NCI-H187 treated with DMSO at 0.1 percent for 48 hours (cell line): ENCODE measurements around the gene SEC24B.

ENCODE experiments used
- DNase-seq: peaks from one replicate; lab custom pipeline; 2025; lab: John Stamatoyannopoulos, UW

The SEC24B gene

GRCh38 chr4:109433205-109434006 lies at the start of gene SEC24B:
SEC24B (plus strand) TSS chr4:109433815; CDS start chr4:109433870, 55 bp downstream.
- peak; percentile 13 for DNase-seq

- no peak for DNase-seq
Measured at GRCh38 chr4:109383823-109384222, 49.8 kb upstream of the SEC24B start.

- no peak for DNase-seq
Measured at GRCh38 chr4:109385260-109385659, 48.4 kb upstream of the SEC24B start.

DNA sequence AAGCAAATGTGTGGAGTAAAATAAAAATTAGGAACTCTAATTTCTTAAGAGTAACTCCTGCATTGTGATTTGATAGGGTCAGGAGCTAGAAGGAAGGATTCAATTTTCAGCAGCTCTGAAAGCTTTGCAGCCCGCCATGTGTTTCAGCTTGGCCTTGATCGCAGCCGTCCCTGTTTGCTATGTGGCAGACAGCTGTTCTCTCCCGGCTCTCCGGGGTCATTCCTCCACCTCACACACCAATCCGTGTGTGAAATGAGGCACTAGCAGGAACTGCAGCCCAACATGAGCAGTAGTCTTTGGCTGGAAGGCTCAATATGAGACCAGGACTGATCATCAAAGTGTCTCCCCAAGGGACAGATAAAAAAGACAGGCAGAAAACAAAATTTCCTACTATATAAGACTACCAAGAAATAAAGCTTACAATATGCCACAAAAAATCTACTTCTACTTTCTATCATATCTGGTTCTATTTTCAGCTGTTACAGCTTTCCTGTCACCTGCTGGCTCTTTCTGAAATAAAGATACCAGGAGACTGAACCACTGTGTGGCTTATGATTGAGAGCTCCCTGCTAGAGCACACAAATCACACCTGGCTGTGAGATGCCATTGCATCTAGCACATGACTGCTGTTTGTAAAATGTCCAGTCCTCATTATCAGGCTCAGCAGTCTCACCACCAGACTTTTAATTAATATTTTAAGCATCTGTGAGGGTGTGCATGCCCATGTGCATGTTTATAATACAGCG lies 44.1 kb upstream of the SEC24B start:
- no peak for DNase-seq

GRCh38 chr4:109390115-109390768 lies 43.4 kb upstream of the SEC24B start:
- no peak for DNase-seq

GRCh38 chr4:109395694-109396093 lies 37.9 kb upstream of the SEC24B start:
- DNase-seq: no peak

- no peak for DNase-seq
Measured at GRCh38 chr4:109398928-109399327, 34.7 kb upstream of the SEC24B start.

GRCh38 chr4:109406337-109406931 lies 27.2 kb upstream of the SEC24B start:
- DNase-seq: no peak

GRCh38 chr4:109407027-109407737 lies 26.4 kb upstream of the SEC24B start:
- DNase-seq: no peak

- DNase-seq: no peak
Measured at GRCh38 chr4:109408711-109409110, 24.9 kb upstream of the SEC24B start.

DNA sequence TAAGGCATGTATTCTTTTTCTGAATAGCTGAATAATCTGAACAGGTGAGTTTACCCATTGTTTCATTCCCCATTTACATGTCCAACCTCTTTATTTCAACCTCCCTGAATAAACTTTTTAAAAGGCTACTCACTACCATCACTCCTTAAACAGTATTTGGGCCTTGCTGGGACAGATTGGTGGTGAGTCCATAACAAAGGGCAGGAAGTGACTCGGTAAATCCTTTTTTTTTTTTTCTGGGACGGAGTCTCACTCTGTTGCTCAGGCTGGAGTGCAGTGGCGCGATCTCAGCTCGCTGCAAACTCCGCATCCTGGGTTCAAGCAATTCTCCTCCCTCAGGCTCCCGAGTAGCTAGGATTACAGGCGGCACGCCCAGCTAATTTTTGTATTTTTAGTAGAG lies 23.4 kb upstream of the SEC24B start:
- no peak for DNase-seq

- no peak for DNase-seq
Measured at GRCh38 chr4:109410776-109411175, 22.8 kb upstream of the SEC24B start.

DNA sequence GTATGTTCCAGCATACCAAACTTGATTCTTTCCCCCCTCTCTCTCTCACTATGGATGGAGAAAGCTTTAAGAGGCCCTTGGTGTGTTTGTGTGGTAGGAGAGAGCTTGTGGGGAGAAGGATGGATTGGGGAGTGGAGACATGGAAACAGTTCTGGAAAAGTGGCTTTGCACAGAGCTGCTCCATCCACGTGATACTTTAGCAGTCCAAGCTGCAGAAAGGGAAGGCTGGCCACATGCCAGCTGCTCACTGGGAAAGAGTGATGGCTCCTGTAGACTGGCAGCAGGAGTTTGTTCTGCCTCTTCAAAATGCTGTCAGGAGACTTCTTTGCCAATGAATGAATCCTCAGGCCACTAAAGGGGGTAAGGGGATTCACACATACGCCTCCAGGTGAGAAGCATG lies 21.7 kb upstream of the SEC24B start:
- DNase-seq: no peak

DNA sequence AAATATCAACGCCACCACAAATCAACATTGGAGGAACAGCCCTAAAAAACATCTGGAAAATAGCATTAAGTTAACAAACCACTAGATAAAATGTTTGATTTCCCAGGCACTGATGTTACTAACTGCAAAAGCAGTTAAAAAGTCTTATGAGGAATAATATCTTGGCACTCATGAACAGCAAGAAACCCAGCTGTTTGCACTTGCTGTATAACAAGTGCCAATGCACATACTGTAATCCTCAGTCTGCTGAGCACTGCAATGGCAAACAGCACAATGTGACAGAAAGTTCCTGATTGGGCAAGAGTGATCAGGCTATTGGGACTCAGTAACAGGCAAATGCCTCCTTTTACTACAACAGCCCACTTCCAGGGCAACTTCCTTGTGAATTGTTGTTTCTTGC lies 20.8 kb upstream of the SEC24B start:
- no peak for DNase-seq

DNA sequence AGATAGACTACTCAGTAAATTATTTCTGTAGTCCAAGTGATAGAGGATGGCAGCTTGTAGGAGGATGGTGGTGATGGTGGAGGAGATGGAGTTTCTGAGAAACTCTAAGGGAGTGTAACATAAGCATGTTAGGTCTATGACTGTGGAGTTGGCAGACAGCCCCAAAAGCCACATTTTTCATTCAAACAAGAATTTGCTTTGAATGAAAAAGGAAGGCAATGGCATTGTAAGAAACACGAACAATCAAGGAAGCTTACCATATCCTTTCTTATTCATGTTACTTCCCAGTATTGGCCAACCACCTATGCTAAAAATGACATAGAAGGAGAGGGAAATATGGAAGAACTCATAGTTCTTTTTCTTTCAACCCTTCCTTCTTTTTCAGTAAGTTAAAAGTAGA lies 18.7 kb upstream of the SEC24B start:
- DNase-seq: no peak

GRCh38 chr4:109418588-109418987 lies 15.0 kb upstream of the SEC24B start:
- DNase-seq: no peak

DNA sequence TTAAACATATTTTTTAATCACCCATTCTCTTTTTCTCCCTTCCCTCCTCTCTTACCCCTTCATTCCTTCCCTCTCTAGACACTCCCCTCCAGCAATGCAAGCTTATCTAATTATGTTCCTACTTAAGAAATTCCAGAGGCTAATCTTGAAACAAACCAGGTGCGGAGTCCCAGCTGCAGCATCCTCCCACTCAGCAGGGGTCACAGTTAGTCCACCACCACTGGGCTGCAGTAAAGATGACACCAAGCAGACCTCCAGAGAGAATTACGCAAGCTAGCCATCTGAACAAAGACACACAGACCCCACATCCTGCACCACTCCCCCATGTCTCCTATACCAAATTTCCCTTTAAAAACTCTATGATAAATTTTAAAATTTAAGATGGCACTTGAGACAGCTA lies 13.9 kb upstream of the SEC24B start:
- DNase-seq: no peak

GRCh38 chr4:109424093-109424841 lies 9.3 kb upstream of the SEC24B start:
- no peak for DNase-seq

DNA sequence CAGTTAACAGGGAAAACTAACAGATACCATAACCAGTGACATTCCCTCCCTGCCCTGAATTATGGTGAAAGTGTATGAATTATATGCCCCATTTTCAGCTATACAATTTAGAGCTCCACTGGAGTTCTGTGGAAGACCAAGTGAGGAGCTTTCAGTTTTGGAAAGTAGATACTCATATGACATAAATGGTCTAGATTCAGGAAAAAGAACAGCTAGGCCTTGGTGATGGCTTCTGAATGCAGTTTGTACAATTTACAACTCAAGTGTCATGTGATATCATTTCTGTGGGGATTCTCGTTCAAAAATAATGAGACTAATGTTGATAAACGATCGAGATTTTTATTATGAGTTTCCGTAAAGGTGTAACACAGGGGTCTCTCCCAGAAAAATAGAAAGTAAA lies 8.2 kb upstream of the SEC24B start:
- DNase-seq: no peak

DNA sequence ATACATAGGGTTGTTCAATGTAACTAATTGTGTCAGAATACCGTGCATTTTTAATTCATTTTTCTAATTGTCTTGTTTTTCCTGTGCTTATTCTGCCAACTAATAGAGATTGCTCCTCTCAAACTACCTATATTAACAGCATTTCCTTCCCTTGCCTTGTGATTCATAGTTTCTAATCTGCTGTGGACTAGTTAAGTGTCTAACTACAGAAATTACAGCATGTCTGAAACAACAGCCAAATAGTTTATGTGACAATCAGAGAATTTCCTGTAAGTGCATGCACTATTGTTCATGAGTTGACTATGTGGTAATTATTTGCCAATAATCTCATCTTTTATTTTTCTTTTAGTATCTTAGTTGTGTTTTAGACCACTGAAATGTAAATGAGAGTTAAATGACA lies 4.1 kb upstream of the SEC24B start:
- DNase-seq: no peak

GRCh38 chr4:109432203-109432602 lies 1.4 kb upstream of the SEC24B start:
- DNase-seq: no peak
